SK-N-DZ (cell line): Measurements from ENCODE around the gene CCNA2. TPM values are rescaled to one million over a fixed set of nuclear protein-coding genes. Genes with fewer than 3 reads are reported as not detected.

Experiments
- DNase-seq: peaks from one replicate; pipeline ENCODE4 v3.0.0-alpha.2; 2015; ENCODE audit warnings: low spot score
- polyA plus RNA-seq, 2 experiments: library from polyadenylated mRNA; depleted of rRNA; stranded (reverse); fragments of >200 nt; gene quantifications; 2 replicates each; pipeline ENCODE4 v1.2.3, GENCODE V29; 2014

Gene CCNA2
- polyA plus RNA-seq (2014; cell fraction: cytosol; rRNA removed): 145 and 153 TPM in 2 replicates
- polyA plus RNA-seq (2014; cell fraction: nucleus; rRNA removed): 62.2 and 71.2 TPM in 2 replicates

GRCh38 chr4:121823505-121824170 lies at the start of gene CCNA2:
TSS of gene CCNA2 (minus strand) at chr4:121823883. CDS start at chr4:121823628, 255 bp downstream.
- DNase-seq: peak; percentile 94

- peak; percentile 97 for DNase-seq
Measured at GRCh38 chr4:121869841-121870822, 46.4 kb upstream of the CCNA2 start, which contains the start of gene BBS7. TSS of gene BBS7 (minus strand) at chr4:121870474. CDS start at chr4:121870313, 161 bp downstream.

- DNase-seq: no peak
Measured at GRCh38 chr4:121863799-121864198, 40.1 kb upstream of the CCNA2 start.

- no peak for DNase-seq
Measured at GRCh38 chr4:121861426-121861825, 37.7 kb upstream of the CCNA2 start.

- DNase-seq: no peak
Measured at GRCh38 chr4:121860121-121860520, 36.4 kb upstream of the CCNA2 start.

- DNase-seq: no peak
Measured at GRCh38 chr4:121851354-121851753, 27.7 kb upstream of the CCNA2 start.

GRCh38 chr4:121846662-121847061 lies 23.0 kb upstream of the CCNA2 start:
- no peak for DNase-seq

- DNase-seq: no peak
Measured at GRCh38 chr4:121842862-121843261, 19.2 kb upstream of the CCNA2 start.

- no peak for DNase-seq
Measured at GRCh38 chr4:121838136-121838535, 14.5 kb upstream of the CCNA2 start.

GRCh38 chr4:121829511-121829910 lies 5.8 kb upstream of the CCNA2 start:
- no peak for DNase-seq

GRCh38 chr4:121827853-121828252 lies 4.2 kb upstream of the CCNA2 start:
- DNase-seq: no peak

- DNase-seq: no peak
Measured at GRCh38 chr4:121824950-121825349, 1.3 kb upstream of the CCNA2 start.

- no peak for DNase-seq
Measured at GRCh38 chr4:121824171-121824527, 466 bp upstream of the CCNA2 start.

- DNase-seq: peak; percentile 27
Measured at GRCh38 chr4:121822796-121823504, 733 bp downstream of the CCNA2 start.

GRCh38 chr4:121822047-121822446 lies 1.6 kb downstream of the CCNA2 start:
- DNase-seq: no peak

GRCh38 chr4:121819216-121819965 lies 4.3 kb downstream of the CCNA2 start:
- DNase-seq: no peak

GRCh38 chr4:121818215-121818614 lies 5.5 kb downstream of the CCNA2 start:
- DNase-seq: no peak

GRCh38 chr4:121817701-121818100 lies 6.0 kb downstream of the CCNA2 start:
- no peak for DNase-seq

GRCh38 chr4:121817006-121817405 lies 6.7 kb downstream of the CCNA2 start:
- no peak for DNase-seq

- no peak for DNase-seq
Measured at GRCh38 chr4:121814756-121815155, 8.9 kb downstream of the CCNA2 start.

- DNase-seq: no peak
Measured at GRCh38 chr4:121811122-121811521, 12.6 kb downstream of the CCNA2 start.
